NT2/D1 (cell line): ENCODE measurements around the gene HERPUD1.

ENCODE experiments used
- DNase-seq: peaks from one replicate; pipeline ENCODE4 v3.0.0-alpha.2; 2011; ENCODE audit warnings: low read depth, low spot score
- H3K27me3 ChIP-seq: 2 replicates; pipeline ENCODE4 v1.6.0; 2011; ENCODE audit warnings: mild to moderate bottlenecking; ENCODE audit not compliant: insufficient read length, insufficient read depth
- H3K36me3 ChIP-seq: 2 replicates; pipeline ENCODE4 v1.6.1; 2011; ENCODE audit warnings: mild to moderate bottlenecking, low read length, mixed read lengths; ENCODE audit not compliant: insufficient read depth, insufficient read length
- H3K4me1 ChIP-seq: 2 replicates; pipeline ENCODE4 v1.5.1; 2011; ENCODE audit not compliant: insufficient read depth, insufficient read length
- H3K4me3 ChIP-seq: 2 replicates; pipeline ENCODE4 v1.5.1; 2011; ENCODE audit warnings: low read depth; ENCODE audit not compliant: insufficient read length
- H3K9ac ChIP-seq: 2 replicates; pipeline ENCODE4 v1.6.0; 2011; ENCODE audit warnings: low read depth; ENCODE audit not compliant: insufficient read length
- H3K9me3 ChIP-seq: 2 replicates; pipeline ENCODE4 v1.5.1; 2011; ENCODE audit warnings: mild to moderate bottlenecking, low read length; ENCODE audit not compliant: insufficient read depth
- SUZ12 ChIP-seq: IDR thresholded peaks from 2 replicates; pipeline ENCODE4 v1.6.1; 2011; ENCODE audit not compliant: insufficient read length, insufficient read depth; ENCODE audit errors: extremely low read depth
- YY1 ChIP-seq: IDR thresholded peaks from 2 replicates; pipeline ENCODE4 v1.6.1; 2011; ENCODE audit not compliant: insufficient read length, insufficient read depth
- ZNF274 ChIP-seq: IDR thresholded peaks from 2 replicates; pipeline ENCODE4 v1.6.1; 2011; ENCODE audit warnings: mild to moderate bottlenecking, low read depth, low read length

HERPUD1 gene

DNA sequence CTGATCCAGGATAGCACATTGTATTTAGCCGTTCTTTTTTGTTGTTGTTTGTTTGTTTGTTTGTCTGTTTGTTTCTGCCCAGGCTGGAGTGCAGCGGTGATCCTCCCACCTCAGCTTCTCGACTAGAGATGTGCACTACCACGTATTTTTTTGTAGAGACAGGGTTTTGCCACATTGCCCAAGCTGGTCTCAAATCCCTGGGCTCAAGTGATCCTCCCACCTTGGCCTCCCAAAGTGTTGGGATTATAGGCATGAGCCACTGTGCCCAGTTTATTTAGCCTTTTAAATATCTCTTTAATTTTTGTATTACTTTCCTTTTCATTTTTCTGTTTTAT is 48.2 kb downstream of the HERPUD1 start:
- no peak overlapping the region for H3K4me3 ChIP-seq
- TF ChIP-seq ZNF274 (no peak), YY1 (no peak), SUZ12 (no peak)
- H3K27me3 ChIP-seq = no peaks in the 10 kb centered on the region
- H3K36me3 ChIP-seq = no peaks in the 10 kb centered on the region
- no peak for DNase-seq
- H3K4me1 ChIP-seq = peaks cover 11% of the 10 kb centered on the region
- H3K9me3 ChIP-seq = no peaks in the 10 kb centered on the region
- H3K9ac ChIP-seq = no peak overlapping the region

DNA sequence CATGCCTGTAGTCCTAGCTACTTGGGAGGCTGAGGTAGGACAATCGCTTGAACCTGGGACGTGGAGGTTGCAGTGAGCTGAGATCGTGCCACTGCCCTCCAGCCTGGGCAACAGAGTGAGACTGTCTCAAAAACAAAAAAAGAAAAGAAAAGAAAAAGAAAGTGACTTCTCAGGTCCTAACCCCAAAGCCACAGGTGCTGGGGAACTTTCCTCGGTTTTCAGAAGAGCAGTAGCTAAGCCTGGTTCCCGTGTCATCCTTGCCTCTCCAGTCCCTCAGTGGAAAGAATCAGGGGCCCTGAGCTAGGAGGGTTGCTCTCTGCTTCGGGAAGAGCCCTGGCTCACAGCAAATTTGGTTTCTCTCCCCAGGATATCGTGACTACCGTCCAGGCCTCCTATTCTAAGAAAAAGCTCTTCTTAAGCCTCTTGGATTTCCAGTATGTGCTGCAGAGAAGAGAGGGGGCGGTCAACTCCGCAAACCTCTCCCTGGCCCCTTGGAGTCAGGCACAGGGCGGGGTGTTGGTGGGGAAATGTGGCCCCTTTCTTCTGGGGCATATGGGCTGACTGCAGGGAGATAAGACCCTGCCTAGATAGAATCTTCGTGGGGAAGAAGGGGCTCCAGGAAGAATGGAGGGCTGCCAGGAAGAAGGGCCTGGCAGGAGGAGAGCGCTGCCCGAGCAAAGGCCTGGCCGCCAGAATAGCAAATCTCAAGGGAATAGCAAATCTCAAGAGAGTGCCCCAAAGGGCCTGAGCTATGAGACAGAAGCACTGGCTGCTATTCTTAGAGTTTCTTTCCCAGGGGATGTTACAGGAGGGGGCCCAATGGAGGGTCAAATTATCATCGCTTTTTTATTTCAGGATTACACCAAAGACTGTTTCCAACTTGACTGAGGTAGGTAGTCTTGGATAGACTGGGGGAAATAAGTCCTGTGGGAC is 49.1 kb downstream of the HERPUD1 start:
- no peak for TF ChIP-seq ZNF274
- TF ChIP-seq SUZ12 = no peak
- no peaks in the 10 kb centered on the region for H3K36me3 ChIP-seq
- H3K4me1 ChIP-seq = peaks cover 14% of the 10 kb centered on the region

DNA sequence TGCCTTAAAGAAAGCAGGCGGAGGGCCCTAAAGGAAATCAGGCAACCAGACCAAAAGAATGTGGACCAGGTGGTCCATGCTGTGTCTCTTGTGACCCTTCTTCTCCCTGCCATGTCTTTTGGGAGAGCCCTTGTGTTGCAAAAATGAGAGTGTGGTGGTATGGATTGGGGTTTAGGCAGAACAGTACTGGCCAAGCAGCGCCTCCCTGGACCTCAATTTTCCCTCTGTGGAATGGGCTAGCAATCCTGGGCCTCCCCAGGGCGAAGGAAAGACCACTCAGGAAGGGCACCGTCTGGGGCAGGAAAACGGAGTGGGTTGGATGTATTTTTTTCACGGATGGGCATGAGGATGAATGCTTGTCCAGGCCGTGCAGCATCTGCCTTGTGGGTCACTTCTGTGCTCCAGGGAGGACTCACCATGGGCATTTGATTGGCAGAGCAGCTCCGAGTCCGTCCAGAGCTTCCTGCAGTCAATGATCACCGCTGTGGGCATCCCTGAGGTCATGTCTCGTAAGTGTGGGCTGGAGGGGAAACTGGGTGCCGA is 49.9 kb downstream of the HERPUD1 start:
- TF ChIP-seq YY1 = no peak
- TF ChIP-seq SUZ12 = no peak
- TF ChIP-seq ZNF274 = no peak
- no peaks in the 10 kb centered on the region for H3K9me3 ChIP-seq
- H3K4me1 ChIP-seq = peaks cover 14% of the 10 kb centered on the region
- no peak overlapping the region for H3K4me3 ChIP-seq
- no peak for DNase-seq
- H3K36me3 ChIP-seq = no peaks in the 10 kb centered on the region
- H3K9ac ChIP-seq = no peak overlapping the region
- H3K27me3 ChIP-seq = no peaks in the 10 kb centered on the region

More for the DNA sequence above, 49.1 kb downstream of the HERPUD1 start:
- no peaks in the 10 kb centered on the region for H3K27me3 ChIP-seq
- DNase-seq = no peak
- no peak overlapping the region for H3K4me3 ChIP-seq
- no peaks in the 10 kb centered on the region for H3K9me3 ChIP-seq
- peak overlapping the region; percentile 17 for H3K9ac ChIP-seq

DNA sequence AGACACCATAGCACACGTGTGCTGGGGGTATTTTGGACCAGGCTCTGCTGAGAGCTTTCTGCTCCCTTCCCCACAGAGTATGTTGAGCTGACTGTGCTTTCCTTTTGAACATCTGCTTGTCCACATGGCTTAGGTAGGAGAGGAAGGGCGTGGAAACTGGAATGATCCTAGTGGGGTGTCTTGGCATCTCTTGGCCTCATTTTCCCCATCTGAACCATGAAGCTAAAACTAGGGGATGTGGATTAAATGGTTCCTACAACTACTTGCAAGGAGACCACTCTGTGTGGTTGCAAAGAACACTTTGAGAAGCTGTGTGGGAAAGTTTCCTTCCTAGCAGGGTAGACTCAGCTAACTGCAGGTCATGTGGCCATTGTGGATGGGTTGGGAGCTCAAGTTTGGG is 50.8 kb downstream of the HERPUD1 start:
- Histone ChIP-seq H3K9ac (no peak overlapping the region), H3K9me3 (no peaks in the 10 kb centered on the region), H3K27me3 (peaks cover 3% of the 10 kb centered on the region), H3K4me1 (peaks cover 14% of the 10 kb centered on the region), H3K36me3 (no peaks in the 10 kb centered on the region), H3K4me3 (no peak overlapping the region)
- TF ChIP-seq SUZ12 (no peak), ZNF274 (no peak), YY1 (no peak)
- no peak for DNase-seq

DNA sequence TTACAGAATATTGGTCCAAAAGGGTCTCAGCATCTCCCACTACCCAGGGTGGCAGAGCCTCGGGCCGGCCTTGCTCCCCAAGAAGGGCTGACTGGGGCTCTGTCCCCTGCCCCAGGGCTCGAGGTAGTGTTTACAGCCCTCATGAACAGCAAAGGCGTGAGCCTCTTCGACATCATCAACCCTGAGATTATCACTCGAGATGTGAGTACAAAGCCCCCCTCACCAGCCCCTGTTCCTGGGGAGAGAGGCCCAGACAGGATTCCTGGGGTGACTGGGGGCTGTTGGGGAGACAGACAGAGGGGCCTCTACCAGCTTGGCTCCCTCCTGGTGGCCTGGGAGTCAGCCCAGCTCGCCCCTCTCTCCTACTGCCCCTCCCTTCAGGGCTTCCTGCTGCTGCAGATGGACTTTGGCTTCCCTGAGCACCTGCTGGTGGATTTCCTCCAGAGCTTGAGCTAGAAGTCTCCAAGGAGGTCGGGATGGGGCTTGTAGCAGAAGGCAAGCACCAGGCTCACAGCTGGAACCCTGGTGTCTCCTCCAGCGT is 51.3 kb downstream of the HERPUD1 start:
- TF ChIP-seq YY1 (no peak), SUZ12 (no peak), ZNF274 (no peak)
- Histone ChIP-seq H3K4me1 (peaks cover 10% of the 10 kb centered on the region), H3K4me3 (no peak overlapping the region), H3K9ac (no peak overlapping the region), H3K9me3 (no peaks in the 10 kb centered on the region), H3K27me3 (peaks cover 8% of the 10 kb centered on the region), H3K36me3 (no peaks in the 10 kb centered on the region)
- no peak for DNase-seq

DNA sequence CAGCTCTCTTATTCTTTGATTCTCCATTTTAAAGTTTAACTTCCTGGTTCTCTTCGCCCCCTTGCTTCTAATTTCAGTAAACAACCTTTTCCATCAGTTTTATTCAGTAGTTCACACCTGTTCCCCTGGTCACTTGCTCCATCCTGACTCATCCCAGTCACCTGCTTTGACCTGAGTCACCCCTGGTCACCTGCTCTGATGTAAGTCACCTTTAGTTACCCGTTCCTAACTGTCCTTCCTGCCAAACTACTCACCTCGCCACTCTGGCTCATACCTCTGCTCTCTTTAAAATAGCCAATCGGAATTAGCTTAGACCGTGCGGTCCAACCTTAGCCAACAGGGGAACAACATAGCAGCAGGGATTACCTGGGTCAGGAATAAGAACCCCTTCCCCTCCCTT is 52.7 kb downstream of the HERPUD1 start:
- no peak for DNase-seq
- peaks cover 10% of the 10 kb centered on the region for H3K4me1 ChIP-seq
- no peak for TF ChIP-seq YY1
- no peak for TF ChIP-seq ZNF274
- TF ChIP-seq SUZ12 = no peak

DNA sequence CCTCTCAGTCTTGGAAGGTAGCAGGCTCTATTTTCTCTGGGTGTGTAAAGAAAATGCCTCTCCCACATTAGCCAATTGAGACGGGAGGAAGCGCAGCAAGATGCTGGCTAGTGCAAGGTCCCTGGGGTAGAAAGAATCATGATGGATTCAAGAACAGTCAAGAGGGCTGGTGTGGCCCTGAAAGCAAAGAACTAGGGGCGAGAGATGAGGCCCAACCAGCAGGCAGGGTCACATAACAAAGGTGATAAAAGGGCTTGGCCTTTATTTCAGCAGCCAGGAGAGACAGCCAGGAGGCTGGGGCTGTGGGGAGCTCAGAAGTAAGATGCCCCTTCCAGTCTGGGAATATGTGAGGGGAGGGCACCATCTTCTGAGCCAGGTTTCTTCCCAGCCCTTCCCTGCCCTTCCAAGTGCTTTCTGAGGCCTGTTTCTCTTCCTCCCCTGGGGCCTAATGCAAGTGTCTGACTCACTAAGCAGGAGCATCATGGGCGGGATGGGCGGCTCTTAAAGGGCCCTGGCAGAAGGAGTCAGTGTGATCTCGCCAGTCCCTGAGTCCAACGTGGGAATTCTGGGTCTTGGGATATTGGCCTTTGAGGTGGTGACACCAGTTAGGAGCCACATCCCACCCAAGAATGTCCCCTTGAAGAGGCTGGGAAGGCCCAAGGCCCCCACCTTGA is 53.5 kb downstream of the HERPUD1 start:
- Histone ChIP-seq H3K4me1 (peaks cover 10% of the 10 kb centered on the region), H3K4me3 (no peak overlapping the region), H3K9me3 (no peaks in the 10 kb centered on the region), H3K36me3 (no peaks in the 10 kb centered on the region), H3K9ac (no peak overlapping the region), H3K27me3 (peaks cover 30% of the 10 kb centered on the region)
- TF ChIP-seq ZNF274 (no peak), YY1 (no peak), SUZ12 (no peak)
- DNase-seq = no peak

More for the DNA sequence above, 52.7 kb downstream of the HERPUD1 start:
- H3K9me3 ChIP-seq = no peaks in the 10 kb centered on the region
- H3K9ac ChIP-seq = no peak overlapping the region
- no peaks in the 10 kb centered on the region for H3K36me3 ChIP-seq
- H3K4me3 ChIP-seq = no peak overlapping the region
- H3K27me3 ChIP-seq = peaks cover 22% of the 10 kb centered on the region
